ENCODE results near the gene GP9. TPM values are rescaled to one million over a fixed set of nuclear protein-coding genes. Genes with fewer than 3 reads are reported as not detected.

Gene GP9
- polyA plus RNA-seq, 1 donor from 2014 or later, result not detected

GRCh38 chr3:129051871-129052340, 8.7 kb upstream of the GP9 start:
- no peaks in the 10 kb centered on the region for H3K9me2 ChIP-seq (ENCODE audit: insufficient read depth, low read length)
- H3K4me3 ChIP-seq (ENCODE audit: low read length), result no peak overlapping the region
- no peaks in the 10 kb centered on the region for H3K9me3 ChIP-seq (ENCODE audit: low read length)
- H3K79me2 ChIP-seq (replicated peaks; ENCODE audit: insufficient read depth, low read length), result no peaks in the 10 kb centered on the region
- H3K36me3 ChIP-seq (ENCODE audit: insufficient read depth, low read length), result no peaks in the 10 kb centered on the region
- TF ChIP-seq EZH2 (IDR thresholded peaks at IDR 0.05; ENCODE audit: borderline replicate concordance, insufficient read depth, low read length, poor library complexity, severe bottlenecking) (no peak), POLR2AphosphoS5 (IDR thresholded peaks at IDR 0.05) (no peak), TAF1 (IDR thresholded peaks at IDR 0.05; ENCODE audit: low read depth) (no peak), MXI1 (conservative IDR thresholded peaks at IDR 0.05; ENCODE audit: poor library complexity, severe bottlenecking) (no peak)
- TF ChIP-seq, protein P1, sequence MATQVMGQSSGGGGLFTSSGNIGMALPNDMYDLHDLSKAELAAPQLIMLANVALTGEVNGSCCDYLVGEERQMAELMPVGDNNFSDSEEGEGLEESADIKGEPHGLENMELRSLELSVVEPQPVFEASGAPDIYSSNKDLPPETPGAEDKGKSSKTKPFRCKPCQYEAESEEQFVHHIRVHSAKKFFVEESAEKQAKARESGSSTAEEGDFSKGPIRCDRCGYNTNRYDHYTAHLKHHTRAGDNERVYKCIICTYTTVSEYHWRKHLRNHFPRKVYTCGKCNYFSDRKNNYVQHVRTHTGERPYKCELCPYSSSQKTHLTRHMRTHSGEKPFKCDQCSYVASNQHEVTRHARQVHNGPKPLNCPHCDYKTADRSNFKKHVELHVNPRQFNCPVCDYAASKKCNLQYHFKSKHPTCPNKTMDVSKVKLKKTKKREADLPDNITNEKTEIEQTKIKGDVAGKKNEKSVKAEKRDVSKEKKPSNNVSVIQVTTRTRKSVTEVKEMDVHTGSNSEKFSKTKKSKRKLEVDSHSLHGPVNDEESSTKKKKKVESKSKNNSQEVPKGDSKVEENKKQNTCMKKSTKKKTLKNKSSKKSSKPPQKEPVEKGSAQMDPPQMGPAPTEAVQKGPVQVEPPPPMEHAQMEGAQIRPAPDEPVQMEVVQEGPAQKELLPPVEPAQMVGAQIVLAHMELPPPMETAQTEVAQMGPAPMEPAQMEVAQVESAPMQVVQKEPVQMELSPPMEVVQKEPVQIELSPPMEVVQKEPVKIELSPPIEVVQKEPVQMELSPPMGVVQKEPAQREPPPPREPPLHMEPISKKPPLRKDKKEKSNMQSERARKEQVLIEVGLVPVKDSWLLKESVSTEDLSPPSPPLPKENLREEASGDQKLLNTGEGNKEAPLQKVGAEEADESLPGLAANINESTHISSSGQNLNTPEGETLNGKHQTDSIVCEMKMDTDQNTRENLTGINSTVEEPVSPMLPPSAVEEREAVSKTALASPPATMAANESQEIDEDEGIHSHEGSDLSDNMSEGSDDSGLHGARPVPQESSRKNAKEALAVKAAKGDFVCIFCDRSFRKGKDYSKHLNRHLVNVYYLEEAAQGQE (IDR thresholded peaks at IDR 0.05; ENCODE audit: borderline replicate concordance), result no peak
- TF ChIP-seq, protein P2, sequence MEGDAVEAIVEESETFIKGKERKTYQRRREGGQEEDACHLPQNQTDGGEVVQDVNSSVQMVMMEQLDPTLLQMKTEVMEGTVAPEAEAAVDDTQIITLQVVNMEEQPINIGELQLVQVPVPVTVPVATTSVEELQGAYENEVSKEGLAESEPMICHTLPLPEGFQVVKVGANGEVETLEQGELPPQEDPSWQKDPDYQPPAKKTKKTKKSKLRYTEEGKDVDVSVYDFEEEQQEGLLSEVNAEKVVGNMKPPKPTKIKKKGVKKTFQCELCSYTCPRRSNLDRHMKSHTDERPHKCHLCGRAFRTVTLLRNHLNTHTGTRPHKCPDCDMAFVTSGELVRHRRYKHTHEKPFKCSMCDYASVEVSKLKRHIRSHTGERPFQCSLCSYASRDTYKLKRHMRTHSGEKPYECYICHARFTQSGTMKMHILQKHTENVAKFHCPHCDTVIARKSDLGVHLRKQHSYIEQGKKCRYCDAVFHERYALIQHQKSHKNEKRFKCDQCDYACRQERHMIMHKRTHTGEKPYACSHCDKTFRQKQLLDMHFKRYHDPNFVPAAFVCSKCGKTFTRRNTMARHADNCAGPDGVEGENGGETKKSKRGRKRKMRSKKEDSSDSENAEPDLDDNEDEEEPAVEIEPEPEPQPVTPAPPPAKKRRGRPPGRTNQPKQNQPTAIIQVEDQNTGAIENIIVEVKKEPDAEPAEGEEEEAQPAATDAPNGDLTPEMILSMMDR (IDR thresholded peaks at IDR 0.05; ENCODE audit: poor library complexity, severe bottlenecking), result no peak
- H3K4me2 ChIP-seq (ENCODE audit: low read length), result no peak overlapping the region
- H2AFZ ChIP-seq (ENCODE audit: low read depth, low read length), result no peak overlapping the region
- no peaks in the 10 kb centered on the region for H4K20me1 ChIP-seq (ENCODE audit: insufficient read depth)
- H3F3A ChIP-seq (ENCODE audit: insufficient read depth, low read length, poor library complexity, severe bottlenecking), result no peaks in the 10 kb centered on the region
- H3K27me3 ChIP-seq (ENCODE audit: insufficient read depth, low read depth, low read length), result no peaks in the 10 kb centered on the region
- no peak overlapping the region for H3K9ac ChIP-seq (ENCODE audit: low read length)
- H3K27ac ChIP-seq (ENCODE audit: low read length), result no peak overlapping the region

- no peak overlapping the region for H3K27ac ChIP-seq (ENCODE audit: low read length)
- no peak overlapping the region for H3K4me2 ChIP-seq (ENCODE audit: low read length)
- H2AFZ ChIP-seq (ENCODE audit: low read depth, low read length), result no peak overlapping the region
- no peak overlapping the region for H3K9ac ChIP-seq (ENCODE audit: low read length)
- no peak overlapping the region for H3K4me3 ChIP-seq (ENCODE audit: low read length)
- no peaks in the 10 kb centered on the region for H3K36me3 ChIP-seq (ENCODE audit: insufficient read depth, low read length)
- no peaks in the 10 kb centered on the region for H3K9me2 ChIP-seq (ENCODE audit: insufficient read depth, low read length)
- H3K79me2 ChIP-seq (replicated peaks; ENCODE audit: insufficient read depth, low read length), result no peaks in the 10 kb centered on the region
- TF ChIP-seq TAF1 (IDR thresholded peaks at IDR 0.05; ENCODE audit: low read depth), result no peak
- TF ChIP-seq, protein P2 (IDR thresholded peaks at IDR 0.05; ENCODE audit: poor library complexity, severe bottlenecking), result no peak
- TF ChIP-seq EZH2 (IDR thresholded peaks at IDR 0.05; ENCODE audit: borderline replicate concordance, insufficient read depth, low read length, poor library complexity, severe bottlenecking), result no peak
- no peak for TF ChIP-seq RAD21 (conservative IDR thresholded peaks at IDR 0.05)
- TF ChIP-seq SMC3 (conservative IDR thresholded peaks at IDR 0.05; ENCODE audit: poor library complexity), result no peak
- TF ChIP-seq, protein P1 (IDR thresholded peaks at IDR 0.05; ENCODE audit: borderline replicate concordance), result no peak
- TF ChIP-seq MXI1 (conservative IDR thresholded peaks at IDR 0.05; ENCODE audit: poor library complexity, severe bottlenecking), result no peak
- TF ChIP-seq EP300 (conservative IDR thresholded peaks at IDR 0.05; ENCODE audit: poor library complexity, severe bottlenecking), result no peak
- TF ChIP-seq POLR2AphosphoS5 (IDR thresholded peaks at IDR 0.05), result no peak
- no peaks in the 10 kb centered on the region for H3K27me3 ChIP-seq (ENCODE audit: insufficient read depth, low read depth, low read length)
- H4K20me1 ChIP-seq (ENCODE audit: insufficient read depth), result no peaks in the 10 kb centered on the region
- no peaks in the 10 kb centered on the region for H3K9me3 ChIP-seq (ENCODE audit: low read length)
- no peaks in the 10 kb centered on the region for H3F3A ChIP-seq (ENCODE audit: insufficient read depth, low read length, poor library complexity, severe bottlenecking)
These were observed 7.9 kb upstream of the GP9 start for GRCh38 chr3:129052675-129053074.
